GM13977 (cell line): ENCODE data around the gene AMBP.

ENCODE experiments used
- DNase-seq: peaks from one replicate; pipeline ENCODE4 v3.0.0; 2012; ENCODE audit warnings: low spot score
- CTCF ChIP-seq: IDR thresholded peaks from 2 replicates; pipeline ENCODE4 v1.5.1; 2012; ENCODE audit warnings: mild to moderate bottlenecking, control low read depth; ENCODE audit not compliant: insufficient read depth; ENCODE audit errors: extremely low read depth, missing control alignments
- in situ Hi-C: fragments of 300-500 bp; cut with MboI; formaldehyde crosslinking; loops from one replicate; pipeline ENCODE4 v1.12.0; 2022; ENCODE audit warnings: low sequenced_read_pairs, low pct_unique_long_range_greater_than_20kb, mixed read lengths, inconsistent platforms; ENCODE audit not compliant: unreplicated experiment

The AMBP gene

GRCh38 chr9:114061830-114062474, 16.1 kb downstream of the AMBP start:
- in situ Hi-C loops = no loop called here
- no peak for TF ChIP-seq CTCF
- no peak for DNase-seq

- DNase-seq = no peak
- TF ChIP-seq CTCF = no peak
- in situ Hi-C loops = no loop called here
These were observed 16.8 kb downstream of the AMBP start for GRCh38 chr9:114061292-114061691.

DNA sequence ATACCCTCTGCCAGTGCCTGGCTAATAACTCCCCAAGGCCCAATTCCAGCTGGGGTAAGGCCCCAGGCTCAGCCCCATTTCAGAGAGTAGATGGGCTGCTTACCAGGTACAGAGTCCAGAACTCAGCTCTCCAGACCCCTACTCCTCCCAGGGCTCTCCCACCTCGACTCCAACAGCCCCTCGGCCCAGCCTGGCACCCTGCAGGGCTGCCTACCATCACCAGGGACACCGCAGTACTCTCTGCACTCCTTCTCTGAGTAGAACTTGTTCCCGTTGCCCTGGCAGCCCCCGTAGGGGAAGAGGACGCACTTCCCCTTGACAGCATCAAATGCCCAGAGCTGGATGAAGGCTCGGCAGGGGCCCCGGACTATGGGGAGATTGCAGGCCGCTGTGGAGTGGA, 17.4 kb downstream of the AMBP start:
- no peak for DNase-seq
- TF ChIP-seq CTCF = no peak
- in situ Hi-C loops = no loop called here

DNA sequence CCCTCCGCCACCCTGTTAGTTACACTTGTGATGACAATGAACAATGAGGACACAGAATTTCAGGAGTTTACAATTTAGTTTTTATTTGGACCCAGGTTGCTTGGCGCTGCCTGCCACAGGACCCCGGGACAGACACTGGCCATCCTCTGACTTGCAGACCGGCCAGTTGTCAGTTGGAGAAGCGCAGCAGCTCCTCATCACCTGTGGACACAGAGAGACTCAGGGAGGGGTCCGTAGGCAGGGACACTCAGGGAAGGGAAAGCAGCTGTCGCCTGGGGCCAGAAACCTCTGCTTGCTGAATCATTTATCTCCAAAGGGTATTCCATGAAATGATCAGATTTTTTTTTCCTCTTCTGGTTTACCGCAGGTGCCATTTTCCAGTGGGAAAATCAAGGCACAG, 18.0 kb downstream of the AMBP start:
- TF ChIP-seq CTCF = no peak
- no peak for DNase-seq
- in situ Hi-C loops = no loop called here

DNA sequence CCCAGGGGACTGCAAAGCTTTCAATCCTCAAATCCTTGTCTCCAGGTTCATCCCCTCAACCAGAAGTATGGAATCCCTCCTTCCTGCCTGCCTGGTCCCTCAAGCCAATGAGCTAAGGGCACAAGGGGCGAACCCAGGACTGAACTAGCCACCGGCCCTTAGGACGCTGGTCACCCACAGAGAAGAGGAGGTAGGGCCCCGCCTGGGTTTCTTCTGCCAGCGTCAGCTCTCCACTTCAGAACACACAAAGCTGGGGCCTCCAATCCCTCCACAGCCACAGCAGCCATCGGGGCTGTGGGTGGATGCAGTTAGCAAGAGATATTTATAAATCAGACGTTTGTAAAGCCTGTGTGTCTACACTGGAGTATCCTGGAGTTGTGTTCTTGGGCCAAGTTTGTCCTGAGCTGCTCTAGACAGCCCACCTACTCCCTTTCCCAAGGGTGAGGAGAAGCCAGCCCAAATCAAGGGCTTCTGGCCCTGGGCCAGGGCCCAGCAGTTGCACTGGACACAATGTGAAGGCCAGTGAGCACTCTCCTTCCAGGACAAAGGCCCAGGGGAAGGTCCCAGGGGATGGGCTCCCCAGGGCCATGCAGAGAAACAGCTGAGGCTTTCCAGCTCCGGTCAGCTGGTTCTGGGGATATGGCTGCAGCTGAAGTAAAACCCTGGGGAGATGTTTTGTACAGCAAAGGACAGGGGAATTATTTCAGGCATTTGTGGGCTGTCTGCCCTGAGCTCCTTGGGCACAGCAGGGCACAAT, 18.9 kb downstream of the AMBP start:
- DNase-seq = no peak
- in situ Hi-C loops = no loop called here
- no peak for TF ChIP-seq CTCF

GRCh38 chr9:114058688-114059046, 19.4 kb downstream of the AMBP start:
- in situ Hi-C loops = no loop called here
- no peak for DNase-seq
- TF ChIP-seq CTCF = no peak
